ENCODE measurements around the gene NPHP1.

NPHP1 gene

GRCh38 chr2:110146183-110146944, 58.4 kb downstream of the NPHP1 start:
- no peak for TF ChIP-seq CTCF (IDR thresholded peaks at IDR 0.05; ENCODE audit: low read depth, low read length, missing control alignments)
- no peak for DNase-seq (ENCODE audit: low read depth)
- in situ Hi-C loops (cut with HindIII; ENCODE audit: low sequenced_read_pairs), result no loop called here
- H3K4me3 ChIP-seq (ENCODE audit: low read depth, low read length), result no peak overlapping the region

DNA sequence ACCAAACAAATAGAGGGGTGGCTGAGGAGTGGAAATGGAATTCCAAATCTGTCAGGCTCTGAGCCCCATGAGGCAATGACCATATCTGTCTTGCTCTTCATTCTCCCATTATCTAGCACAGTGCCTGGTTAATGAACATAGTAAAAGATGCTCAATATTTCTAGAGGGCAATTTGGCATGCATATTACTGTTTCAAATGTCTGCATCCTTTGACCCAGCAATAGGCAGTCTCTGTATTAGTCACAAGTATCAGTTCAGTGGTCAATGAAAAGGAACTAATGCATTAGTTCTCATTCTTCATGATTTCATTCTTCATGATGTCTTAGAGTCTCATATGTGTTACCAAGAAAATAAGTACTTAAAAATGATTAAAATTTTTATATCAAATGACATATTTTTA, 60.8 kb downstream of the NPHP1 start:
- no peak for TF ChIP-seq CTCF (IDR thresholded peaks at IDR 0.05; ENCODE audit: low read depth, low read length, missing control alignments)
- no peak for DNase-seq (ENCODE audit: low read depth)
- H3K4me3 ChIP-seq (ENCODE audit: low read depth, low read length), result no peak overlapping the region
- in situ Hi-C loops (cut with HindIII; ENCODE audit: low sequenced_read_pairs), result no loop called here

- in situ Hi-C loops (cut with HindIII; ENCODE audit: low sequenced_read_pairs), result no loop called here
- no peak for DNase-seq (ENCODE audit: low read depth)
- TF ChIP-seq CTCF (IDR thresholded peaks at IDR 0.05; ENCODE audit: low read depth, low read length, missing control alignments), result no peak
- no peak overlapping the region for H3K4me3 ChIP-seq (ENCODE audit: low read depth, low read length)
Measured at GRCh38 chr2:110140401-110140800, 64.4 kb downstream of the NPHP1 start.

GRCh38 chr2:110134025-110134424, 70.8 kb downstream of the NPHP1 start:
- H3K4me3 ChIP-seq (ENCODE audit: low read depth, low read length), result no peak overlapping the region
- no peak for TF ChIP-seq CTCF (IDR thresholded peaks at IDR 0.05; ENCODE audit: low read depth, low read length, missing control alignments)
- in situ Hi-C loops (cut with HindIII; ENCODE audit: low sequenced_read_pairs), result no loop called here
- DNase-seq (ENCODE audit: low read depth), result no peak

DNA sequence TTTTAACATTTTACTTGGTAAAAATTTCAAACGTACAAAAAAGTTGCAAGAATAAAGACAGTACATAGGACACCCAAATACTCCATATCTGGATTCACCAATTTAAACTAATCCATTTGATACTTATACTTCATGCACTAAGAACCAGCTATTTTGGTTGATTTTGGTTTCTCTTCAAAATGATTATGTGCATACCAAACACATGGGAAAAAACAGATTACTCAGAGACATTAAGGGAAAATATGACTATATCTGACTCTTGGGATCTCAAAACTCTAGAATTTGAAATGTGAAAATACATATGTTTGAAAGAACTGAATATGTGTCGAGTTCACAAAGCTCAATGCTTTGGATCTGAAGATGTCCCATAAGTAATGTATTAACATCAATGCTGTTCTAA, 73.6 kb downstream of the NPHP1 start:
- no peak for TF ChIP-seq CTCF (IDR thresholded peaks at IDR 0.05; ENCODE audit: low read depth, low read length, missing control alignments)
- in situ Hi-C loops (cut with HindIII; ENCODE audit: low sequenced_read_pairs), result no loop called here

DNA sequence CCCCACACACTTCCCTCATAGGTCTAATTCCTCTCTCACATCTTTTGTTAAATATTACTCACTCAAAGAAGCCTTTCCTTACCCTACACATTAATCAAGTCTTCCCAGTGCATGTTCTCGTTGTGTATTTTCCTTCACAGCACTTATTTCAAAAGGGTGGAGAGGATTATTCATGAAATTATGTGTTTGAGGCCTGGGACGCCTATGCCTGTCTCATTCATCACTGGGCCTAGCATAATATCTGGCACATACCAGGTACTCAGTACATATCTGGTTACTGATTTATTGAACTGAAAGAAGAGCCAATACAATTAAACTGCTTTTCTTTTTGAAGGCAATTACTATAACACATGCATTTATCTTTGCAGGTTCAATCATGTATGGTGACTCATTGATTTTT, 74.1 kb downstream of the NPHP1 start:
- TF ChIP-seq CTCF (IDR thresholded peaks at IDR 0.05; ENCODE audit: low read depth, low read length, missing control alignments), result no peak
- DNase-seq (ENCODE audit: low read depth), result no peak
- H3K4me3 ChIP-seq (ENCODE audit: low read depth, low read length), result no peak overlapping the region
- in situ Hi-C loops (cut with HindIII; ENCODE audit: low sequenced_read_pairs), result no loop called here

More for the DNA sequence above, 73.6 kb downstream of the NPHP1 start:
- no peak overlapping the region for H3K4me3 ChIP-seq (ENCODE audit: low read depth, low read length)
- no peak for DNase-seq (ENCODE audit: low read depth)
